K562 (cell line): ENCODE results near the gene SIT1. TPM values are rescaled to one million over a fixed set of nuclear protein-coding genes. Genes with fewer than 3 reads are reported as not detected.

ENCODE experiments used
- ARID3B ChIP-seq: fragments of 250-450 bp; sonication (Bioruptor Pico); IDR thresholded peaks from 2 replicates; pipeline ENCODE4 v1.4.0; 2020; ENCODE audit warnings: borderline replicate concordance
- ATF1 ChIP-seq, 2 experiments: fragments of 450-650 bp in 1 of 2; IDR thresholded peaks; 2 replicates each; pipeline ENCODE4 v1.6.1; 2016; ENCODE audit warnings: missing compliant biosample characterization in 1 of 2, missing genetic modification characterization in 1 of 2
- ATF7 ChIP-seq: fragments of 450-650 bp; IDR thresholded peaks from 2 replicates; pipeline ENCODE4 v1.7.1; 2014; ENCODE audit warnings: mild to moderate bottlenecking, moderate library complexity
- DMBX1 ChIP-seq: fragments of 250-450 bp; sonication (Bioruptor Pico); IDR thresholded peaks from 2 replicates; pipeline ENCODE4 v1.8.0; 2022; ENCODE audit warnings: inconsistent platforms, mild to moderate bottlenecking, moderate library complexity, borderline replicate concordance
- MCM5 ChIP-seq: fragments of 450-650 bp; IDR thresholded peaks from 2 replicates; pipeline ENCODE4 v1.6.1; 2016; ENCODE audit warnings: low read depth
- MECOM ChIP-seq: fragments of 250-450 bp; sonication (Bioruptor Pico); IDR thresholded peaks from 2 replicates; pipeline ENCODE4 v1.8.0; 2022; ENCODE audit warnings: inconsistent platforms
- MEF2D ChIP-seq: conservative IDR thresholded peaks from 2 replicates; pipeline ENCODE4 v1.6.1; 2016; ENCODE audit warnings: low read depth, missing genetic modification characterization, missing compliant biosample characterization
- MEIS2 ChIP-seq: fragments of 450-650 bp; IDR thresholded peaks from 2 replicates; pipeline ENCODE4 v1.6.1; 2014; ENCODE audit warnings: mild to moderate bottlenecking; ENCODE audit not compliant: partially characterized antibody
- NCOR1 ChIP-seq: fragments of 450-650 bp; IDR thresholded peaks from 2 replicates; pipeline ENCODE4 v1.6.1; 2016; ENCODE audit warnings: mild to moderate bottlenecking, moderate library complexity
- NR3C1 ChIP-seq: sonication (generic); formaldehyde crosslinking; IDR thresholded peaks from 2 replicates; pipeline ENCODE4 v1.8.1; 2022; ENCODE audit warnings: missing genetic modification reagents
- PYGO2 ChIP-seq: fragments of 450-650 bp; IDR thresholded peaks from 2 replicates; pipeline ENCODE4 v1.6.1; 2016; ENCODE audit warnings: mild to moderate bottlenecking, missing genetic modification characterization, moderate library complexity, missing compliant biosample characterization
- RAD21 ChIP-seq, 2 experiments: fragments of 250-450 bp in 1 of 2; fragments of 450-650 bp in 1 of 2; sonication (Bioruptor Pico) in 1 of 2; formaldehyde crosslinking in 1 of 2; IDR thresholded peaks in 1 of 2; conservative IDR thresholded peaks in 1 of 2; 2 replicates each; pipeline versions ENCODE4 v1.4.0 to v1.8.0; 2020 to 2022; ENCODE audit warnings: mild to moderate bottlenecking in 2 of 2, moderate library complexity in 1 of 2
- SAFB ChIP-seq: fragments of 200-400 bp; formaldehyde crosslinking; IDR thresholded peaks from 2 replicates; pipeline ENCODE4 v1.6.1; 2017; ENCODE audit warnings: low read depth, low read length, borderline replicate concordance
- ZKSCAN8 ChIP-seq: fragments of 200-800 bp; sonication (Bioruptor generic); IDR thresholded peaks from 2 replicates; pipeline ENCODE4 v1.6.1; 2016; ENCODE audit warnings: missing genetic modification characterization, missing compliant biosample characterization
- ZNF785 ChIP-seq: fragments of 250-450 bp; sonication (Bioruptor Pico); IDR thresholded peaks from 2 replicates; pipeline ENCODE4 v1.4.0; 2020; ENCODE audit warnings: mild to moderate bottlenecking
- polyA plus RNA-seq, 8 experiments: library from polyadenylated mRNA; depleted of rRNA in 4 of 8; stranded (reverse) in 5 of 8; unstranded in 3 of 8; fragments of >200 nt; fragmentation: Nextera tagmentation in 2 of 8; fragmentation: Illumina TruSeq in 1 of 8; extraction: Ambion mirVana in 2 of 8; extraction: Trizol in 1 of 8; gene quantifications; 2 replicates each; pipeline versions ENCODE4 v1.2.1 to v1.2.3, GENCODE V29; 2011 to 2014; ENCODE audit warnings: inconsistent platforms in 1 of 8, missing spikeins in 1 of 8
- total RNA-seq, 7 experiments: library from RNA; depleted of rRNA in 6 of 7; stranded (reverse); fragments of >200 nt in 6 of 7; fragmentation: Illumina TruSeq in 2 of 7; extraction: Trizol in 2 of 7; gene quantifications; 2 replicates each; pipeline versions ENCODE4 v1.2.1 to v1.2.3, GENCODE V29; 2011 to 2021; ENCODE audit warnings: low replicate concordance in 1 of 7
- TF ChIP-seq, protein P1 (sequence below): fragments of 450-650 bp; formaldehyde crosslinking; IDR thresholded peaks from 2 replicates; pipeline ENCODE4 v1.4.0; 2020; ENCODE audit warnings: mild to moderate bottlenecking, mixed read lengths

SIT1 gene
- total and polyA plus RNA-seq, 9 of the 15 experiments (the other 6 are each of a cell fraction or from before 2014, with no cell fraction given), result not detected

DNA sequence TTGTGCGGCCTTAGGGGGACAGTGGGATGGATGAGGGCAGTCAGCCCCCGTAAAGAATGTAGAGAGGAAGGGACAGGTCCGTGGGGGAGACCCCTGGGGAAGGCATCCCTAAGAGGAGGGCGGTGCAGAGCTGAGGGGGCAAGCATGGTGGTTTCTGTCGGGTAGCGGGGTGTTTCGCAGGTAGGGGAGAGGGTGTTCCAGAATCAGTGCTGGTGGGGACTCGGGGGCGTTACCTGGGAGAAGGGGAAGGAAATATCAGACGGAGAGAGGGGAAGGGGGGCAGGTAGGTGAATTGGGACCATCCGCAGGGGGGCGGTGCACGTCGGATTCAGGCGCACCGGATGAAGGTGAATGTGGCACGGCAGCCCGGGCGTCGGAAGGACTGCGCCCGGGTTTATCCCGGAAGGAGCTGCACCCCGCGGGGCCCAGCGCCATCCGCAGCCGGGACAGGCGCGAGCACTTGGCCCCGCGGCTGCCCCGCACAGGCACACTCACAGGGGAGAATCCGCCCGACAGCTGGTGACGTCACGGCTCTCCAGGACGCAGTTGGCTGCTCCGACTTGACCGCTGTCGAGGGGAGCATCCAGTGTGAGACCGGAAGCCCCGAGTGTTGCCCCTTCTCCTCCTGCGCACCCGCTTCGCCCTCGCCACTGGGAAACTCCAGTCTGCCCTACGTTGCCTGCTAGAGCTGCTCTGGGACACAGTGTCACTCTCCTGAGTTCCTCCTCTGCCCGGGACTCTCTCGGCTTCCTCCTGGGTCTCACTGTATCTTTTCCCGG, 33.9 kb downstream of the SIT1 start (continued):
- TF ChIP-seq ZNF785 (no peak), ZKSCAN8 (CRISPR knock-in tag) (no peak), MECOM (CRISPR knock-in tag) (no peak), ATF7 (peak; percentile 77), DMBX1 (CRISPR knock-in tag) (no peak), MEF2D (no peak), ARID3B (CRISPR knock-in tag) (no peak), RAD21 (CRISPR knock-in tag; conservative IDR thresholded peaks at IDR 0.05 in 1 of 2, IDR thresholded peaks at IDR 0.05 in 1 of 2) (no peak), NCOR1 (no peak), MCM5 (no peak), PYGO2 (no peak), ATF1 (CRISPR knock-in tag; IDR thresholded peaks at IDR 0.05) (no peak), ATF1 (tag; IDR thresholded peaks at IDR 0.05) (peak; percentile 87), NR3C1 (CRISPR knock-in tag) (no peak), SAFB (no peak), MEIS2 (no peak)
- TF ChIP-seq, protein P1, sequence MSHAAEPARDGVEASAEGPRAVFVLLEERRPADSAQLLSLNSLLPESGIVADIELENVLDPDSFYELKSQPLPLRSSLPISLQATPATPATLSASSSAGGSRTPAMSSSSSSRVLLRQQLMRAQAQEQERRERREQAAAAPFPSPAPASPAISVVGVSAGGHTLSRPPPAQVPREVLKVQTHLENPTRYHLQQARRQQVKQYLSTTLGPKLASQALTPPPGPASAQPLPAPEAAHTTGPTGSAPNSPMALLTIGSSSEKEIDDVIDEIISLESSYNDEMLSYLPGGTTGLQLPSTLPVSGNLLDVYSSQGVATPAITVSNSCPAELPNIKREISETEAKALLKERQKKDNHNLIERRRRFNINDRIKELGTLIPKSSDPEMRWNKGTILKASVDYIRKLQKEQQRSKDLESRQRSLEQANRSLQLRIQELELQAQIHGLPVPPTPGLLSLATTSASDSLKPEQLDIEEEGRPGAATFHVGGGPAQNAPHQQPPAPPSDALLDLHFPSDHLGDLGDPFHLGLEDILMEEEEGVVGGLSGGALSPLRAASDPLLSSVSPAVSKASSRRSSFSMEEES (CRISPR knock-in tag), result no peak
